Skin epidermis (tissue), 12 donors: Measurements from ENCODE around the gene CLEC19A.
"Not testable (repeated sequence)": the region's sequence is repeated elsewhere in the genome, so short reads cannot be mapped to it uniquely, and the experiment has no call there.

ENCODE experiments used
- H3K27ac ChIP-seq, 21 experiments: fragments of 200-600 bp; sonication (generic) in 11 of 21; one replicate each; pipeline ENCODE4 v1.5.0; 2020; ENCODE audit warnings: mild to moderate bottlenecking in 3 of 21, inconsistent platforms in 2 of 21, moderate library complexity in 2 of 21
- H3K4me3 ChIP-seq, 7 experiments: fragments of 200-600 bp; sonication (generic) in 2 of 7; one replicate each; pipeline ENCODE4 v1.5.0; 2020; ENCODE audit warnings: inconsistent platforms in 2 of 7, mild to moderate bottlenecking in 2 of 7, moderate library complexity in 1 of 7

CLEC19A gene

GRCh38 chr16:19315889-19316433 lies 30.4 kb downstream of the CLEC19A start:
- H3K27ac ChIP-seq = no peak overlapping the region
- no peak overlapping the region for H3K4me3 ChIP-seq

GRCh38 chr16:19316846-19317245 lies 31.3 kb downstream of the CLEC19A start:
- H3K4me3 ChIP-seq = no peak overlapping the region
- H3K27ac ChIP-seq = no peak overlapping the region

- not testable (repeated sequence) for H3K27ac ChIP-seq, H3K4me3 ChIP-seq
Measured at GRCh38 chr16:19321186-19321585, 35.7 kb downstream of the CLEC19A start.

- Histone ChIP-seq H3K4me3 (no peak overlapping the region), H3K27ac (no peak overlapping the region)
Measured at GRCh38 chr16:19323596-19323995, 38.1 kb downstream of the CLEC19A start.

GRCh38 chr16:19328364-19328763 lies 42.8 kb downstream of the CLEC19A start:
- Histone ChIP-seq H3K27ac (no peak overlapping the region), H3K4me3 (no peak overlapping the region)

- Histone ChIP-seq H3K4me3 (no peak overlapping the region), H3K27ac (no peak overlapping the region)
Measured at GRCh38 chr16:19329932-19330331, 44.4 kb downstream of the CLEC19A start.

- Histone ChIP-seq H3K4me3 (no peak overlapping the region), H3K27ac (no peak overlapping the region)
Measured at GRCh38 chr16:19330841-19331397, 45.4 kb downstream of the CLEC19A start.

- H3K4me3 ChIP-seq = no peak overlapping the region
- no peak overlapping the region for H3K27ac ChIP-seq
Measured at GRCh38 chr16:19331794-19332193, 46.3 kb downstream of the CLEC19A start.

GRCh38 chr16:19338335-19338734 lies 52.8 kb downstream of the CLEC19A start:
- no peak overlapping the region for H3K4me3 ChIP-seq
- no peak overlapping the region for H3K27ac ChIP-seq

GRCh38 chr16:19344224-19344801 lies 58.8 kb downstream of the CLEC19A start:
- Histone ChIP-seq H3K4me3 (no peak overlapping the region), H3K27ac (no peak overlapping the region)

GRCh38 chr16:19344980-19345379 lies 59.4 kb downstream of the CLEC19A start:
- H3K4me3 ChIP-seq = no peak overlapping the region
- H3K27ac ChIP-seq = no peak overlapping the region

GRCh38 chr16:19346335-19346922 lies 60.9 kb downstream of the CLEC19A start:
- no peak overlapping the region for H3K27ac ChIP-seq
- no peak overlapping the region for H3K4me3 ChIP-seq

- Histone ChIP-seq H3K27ac (no peak overlapping the region), H3K4me3 (no peak overlapping the region)
Measured at GRCh38 chr16:19348125-19348524, 62.6 kb downstream of the CLEC19A start.

GRCh38 chr16:19348578-19349315 lies 63.2 kb downstream of the CLEC19A start:
- H3K27ac ChIP-seq = no peak overlapping the region

GRCh38 chr16:19354371-19354770 lies 68.8 kb downstream of the CLEC19A start:
- H3K4me3 ChIP-seq = no peak overlapping the region
- no peak overlapping the region for H3K27ac ChIP-seq

More at GRCh38 chr16:19348578-19349315, 63.2 kb downstream of the CLEC19A start:
- H3K4me3 ChIP-seq = no peak overlapping the region

GRCh38 chr16:19356024-19356952 lies 70.8 kb downstream of the CLEC19A start:
- Histone ChIP-seq H3K4me3 (no peak overlapping the region), H3K27ac (no peak overlapping the region)

- Histone ChIP-seq H3K4me3 (no peak overlapping the region), H3K27ac (no peak overlapping the region)
Measured at GRCh38 chr16:19359556-19359955, 74.0 kb downstream of the CLEC19A start.
